ENCODE data around the gene FER.

DNA sequence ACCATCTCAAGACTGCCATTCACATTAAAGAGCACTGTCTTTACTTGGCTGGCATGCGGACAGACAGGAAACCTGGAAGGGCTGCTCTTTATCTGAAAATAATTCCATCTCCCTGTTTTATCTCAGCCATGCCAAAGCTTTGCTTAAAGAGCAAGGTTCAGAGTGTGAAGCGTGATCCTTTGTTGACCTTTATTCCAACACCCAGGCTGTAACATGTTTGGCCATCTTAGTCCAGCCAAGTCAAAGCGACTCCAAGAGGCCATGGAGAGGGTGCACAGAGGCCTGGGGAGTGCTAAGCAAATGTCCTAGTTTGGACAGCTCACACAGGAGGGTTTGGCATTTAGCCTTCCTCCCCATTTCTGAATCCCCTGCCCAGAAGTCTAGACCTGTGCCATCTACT, 467.3 kb downstream of the FER start:
- TF ChIP-seq, protein P1, sequence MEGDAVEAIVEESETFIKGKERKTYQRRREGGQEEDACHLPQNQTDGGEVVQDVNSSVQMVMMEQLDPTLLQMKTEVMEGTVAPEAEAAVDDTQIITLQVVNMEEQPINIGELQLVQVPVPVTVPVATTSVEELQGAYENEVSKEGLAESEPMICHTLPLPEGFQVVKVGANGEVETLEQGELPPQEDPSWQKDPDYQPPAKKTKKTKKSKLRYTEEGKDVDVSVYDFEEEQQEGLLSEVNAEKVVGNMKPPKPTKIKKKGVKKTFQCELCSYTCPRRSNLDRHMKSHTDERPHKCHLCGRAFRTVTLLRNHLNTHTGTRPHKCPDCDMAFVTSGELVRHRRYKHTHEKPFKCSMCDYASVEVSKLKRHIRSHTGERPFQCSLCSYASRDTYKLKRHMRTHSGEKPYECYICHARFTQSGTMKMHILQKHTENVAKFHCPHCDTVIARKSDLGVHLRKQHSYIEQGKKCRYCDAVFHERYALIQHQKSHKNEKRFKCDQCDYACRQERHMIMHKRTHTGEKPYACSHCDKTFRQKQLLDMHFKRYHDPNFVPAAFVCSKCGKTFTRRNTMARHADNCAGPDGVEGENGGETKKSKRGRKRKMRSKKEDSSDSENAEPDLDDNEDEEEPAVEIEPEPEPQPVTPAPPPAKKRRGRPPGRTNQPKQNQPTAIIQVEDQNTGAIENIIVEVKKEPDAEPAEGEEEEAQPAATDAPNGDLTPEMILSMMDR (IDR thresholded peaks at IDR 0.05), result no peak
- no peak for TF ChIP-seq POLR2A (IDR thresholded peaks at IDR 0.05)
- TF ChIP-seq EP300 (IDR thresholded peaks at IDR 0.05), result no peak
